Osteocyte (in vitro differentiated cells): ENCODE results near the gene CELF4. TPM values are rescaled to one million over a fixed set of nuclear protein-coding genes. Genes with fewer than 3 reads are reported as not detected.

Experiments
- DNase-seq: peaks from one replicate; pipeline ENCODE4 v3.0.0; 2021; ENCODE audit warnings: mixed read lengths; ENCODE audit not compliant: unreplicated experiment; ENCODE audit errors: extremely low spot score
- H3K27ac Mint-ChIP-seq: one replicate; pipeline ENCODE4 v1.8.0; 2021; ENCODE audit warnings: mild to moderate bottlenecking, mixed read lengths; ENCODE audit not compliant: unreplicated experiment
- H3K27me3 Mint-ChIP-seq: one replicate; pipeline ENCODE4 v1.8.0; 2021; ENCODE audit warnings: mixed read lengths; ENCODE audit not compliant: unreplicated experiment
- H3K36me3 Mint-ChIP-seq: one replicate; pipeline ENCODE4 v1.8.0; 2021; ENCODE audit warnings: mixed read lengths; ENCODE audit not compliant: unreplicated experiment
- H3K4me1 Mint-ChIP-seq: one replicate; pipeline ENCODE4 v1.8.0; 2021; ENCODE audit warnings: mixed read lengths; ENCODE audit not compliant: unreplicated experiment
- H3K4me3 Mint-ChIP-seq: one replicate; pipeline ENCODE4 v1.8.0; 2021; ENCODE audit warnings: mild to moderate bottlenecking, moderate library complexity, mixed read lengths; ENCODE audit not compliant: unreplicated experiment
- H3K9me3 Mint-ChIP-seq: one replicate; pipeline ENCODE4 v1.8.0; 2021; ENCODE audit warnings: mixed read lengths; ENCODE audit not compliant: unreplicated experiment
- CTCF ChIP-seq: fragments of 200-600 bp; sonication (generic); IDR thresholded peaks from 2 replicates; pipeline ENCODE4 v1.5.0; 2021; ENCODE audit warnings: antibody characterized with exemption, mild to moderate bottlenecking, moderate library complexity
- total RNA-seq: library from RNA; stranded (reverse); gene quantifications from 2 replicates; pipeline ENCODE4 v1.2.1, GENCODE V29; 2021

The CELF4 gene
- total RNA-seq, 1 donor from 2014 or later: not detected

- no peak overlapping the region for H3K4me3 Mint-ChIP-seq
- no peaks in the 10 kb centered on the region for H3K9me3 Mint-ChIP-seq
- DNase-seq: no peak
- H3K36me3 Mint-ChIP-seq: no peaks in the 10 kb centered on the region
- peaks cover 16% of the 10 kb centered on the region for H3K4me1 Mint-ChIP-seq
- no peak overlapping the region for H3K27ac Mint-ChIP-seq
- TF ChIP-seq CTCF: no peak
- no peaks in the 10 kb centered on the region for H3K27me3 Mint-ChIP-seq
These were observed 261.5 kb downstream of the CELF4 start for GRCh38 chr18:37304012-37304680.

GRCh38 chr18:37303009-37303408 lies 262.6 kb downstream of the CELF4 start:
- H3K4me3 Mint-ChIP-seq: no peak overlapping the region
- no peak for DNase-seq
- peaks cover 22% of the 10 kb centered on the region for H3K4me1 Mint-ChIP-seq
- no peaks in the 10 kb centered on the region for H3K27me3 Mint-ChIP-seq
- H3K36me3 Mint-ChIP-seq: no peaks in the 10 kb centered on the region
- no peaks in the 10 kb centered on the region for H3K9me3 Mint-ChIP-seq
- no peak overlapping the region for H3K27ac Mint-ChIP-seq
- no peak for TF ChIP-seq CTCF

- no peak for DNase-seq
- H3K4me3 Mint-ChIP-seq: no peak overlapping the region
- no peak for TF ChIP-seq CTCF
- no peaks in the 10 kb centered on the region for H3K9me3 Mint-ChIP-seq
- H3K36me3 Mint-ChIP-seq: no peaks in the 10 kb centered on the region
- H3K27me3 Mint-ChIP-seq: no peaks in the 10 kb centered on the region
- no peak overlapping the region for H3K27ac Mint-ChIP-seq
- peaks cover 22% of the 10 kb centered on the region for H3K4me1 Mint-ChIP-seq
These were observed 263.1 kb downstream of the CELF4 start for GRCh38 chr18:37302519-37302918.

- TF ChIP-seq CTCF: no peak
- Mint-ChIP-seq H3K27ac (peak overlapping the region; percentile 99), H3K4me3 (no peak overlapping the region), H3K9me3 (no peaks in the 10 kb centered on the region), H3K36me3 (no peaks in the 10 kb centered on the region), H3K27me3 (no peaks in the 10 kb centered on the region), H3K4me1 (peaks cover 25% of the 10 kb centered on the region)
- DNase-seq: peak; percentile 95
These were observed 265.9 kb downstream of the CELF4 start for GRCh38 chr18:37299471-37300304.

GRCh38 chr18:37298816-37299215 lies 266.8 kb downstream of the CELF4 start:
- Mint-ChIP-seq H3K27ac (peak overlapping the region; percentile 99), H3K36me3 (no peaks in the 10 kb centered on the region), H3K4me1 (peaks cover 25% of the 10 kb centered on the region), H3K9me3 (no peaks in the 10 kb centered on the region), H3K27me3 (peaks cover 5% of the 10 kb centered on the region), H3K4me3 (no peak overlapping the region)
- TF ChIP-seq CTCF: no peak
- DNase-seq: no peak
